Brain pericyte (primary cell): Measurements from ENCODE around the gene NOTCH1.

Source experiments
- DNase-seq: peaks from one replicate; pipeline ENCODE4 v3.0.0-alpha.2; 2012; ENCODE audit warnings: low read depth, low spot score

The NOTCH1 gene

GRCh38 chr9:136531904-136532798, 13.7 kb downstream of the NOTCH1 start:
- DNase-seq = no peak

GRCh38 chr9:136531186-136531903, 14.5 kb downstream of the NOTCH1 start:
- no peak for DNase-seq

- DNase-seq = no peak
Observed at GRCh38 chr9:136530461-136531089, 15.3 kb downstream of the NOTCH1 start.

- no peak for DNase-seq
Observed at GRCh38 chr9:136529516-136530460, 16.1 kb downstream of the NOTCH1 start.

- DNase-seq = no peak
Observed at GRCh38 chr9:136528716-136529341, 17.0 kb downstream of the NOTCH1 start.

GRCh38 chr9:136527721-136528710, 17.8 kb downstream of the NOTCH1 start:
- DNase-seq = no peak

GRCh38 chr9:136527131-136527530, 18.7 kb downstream of the NOTCH1 start:
- no peak for DNase-seq

- no peak for DNase-seq
Observed at GRCh38 chr9:136526625-136527066, 19.2 kb downstream of the NOTCH1 start.

- DNase-seq = no peak
Observed at GRCh38 chr9:136525841-136526499, 19.9 kb downstream of the NOTCH1 start.

- DNase-seq = no peak
Observed at GRCh38 chr9:136525207-136525606, 20.6 kb downstream of the NOTCH1 start.

- DNase-seq = no peak
Observed at GRCh38 chr9:136522314-136523237, 23.3 kb downstream of the NOTCH1 start.

- DNase-seq = no peak
Observed at GRCh38 chr9:136521537-136521936, 24.3 kb downstream of the NOTCH1 start.

- no peak for DNase-seq
Observed at GRCh38 chr9:136520053-136520540, 25.8 kb downstream of the NOTCH1 start.

- DNase-seq = no peak
Observed at GRCh38 chr9:136519263-136520052, 26.4 kb downstream of the NOTCH1 start.

GRCh38 chr9:136518623-136519022, 27.2 kb downstream of the NOTCH1 start:
- no peak for DNase-seq

- DNase-seq = no peak
Observed at GRCh38 chr9:136517950-136518349, 27.9 kb downstream of the NOTCH1 start.
